Endothelial cell of umbilical vein (primary cell): ENCODE data around the gene AGBL3. TPM values are rescaled to one million over a fixed set of nuclear protein-coding genes. Genes with fewer than 3 reads are reported as not detected.

Experiments used
- BruUV-seq: library from RNA; stranded (reverse); fragments of 400-500 nt; replicated peaks from 2 replicates; lab custom pipeline; 2021; lab: Mats Ljungman, UMichigan
- CTCF ChIA-PET: fragments of 300-600, 350-600 bp; sonication (Branson Sonifier 250); formaldehyde crosslinking; loops from one replicate; lab custom pipeline; 2021; ENCODE audit warnings: antibody characterized with exemption, inconsistent platforms; lab: Charles Lee
- POLR2A ChIA-PET: fragments of 300-600, 350-600 bp; sonication (Branson Sonifier 250); formaldehyde crosslinking; loops from one replicate; lab custom pipeline; 2021; ENCODE audit warnings: antibody characterized with exemption, inconsistent platforms; lab: Charles Lee
- DNase-seq: peaks from one replicate; pipeline ENCODE4 v3.0.0-alpha.2; 2011; ENCODE audit warnings: low read depth, low spot score
- FAIRE-seq: peaks from 2 replicates; lab custom pipeline; 2011; peaks lifted over from hg19 to GRCh38; lab: Jason Lieb, UNC
- H2AFZ ChIP-seq: 2 replicates; pipeline ENCODE4 v1.6.0; 2012; ENCODE audit warnings: low read depth, low read length, control low read depth, inconsistent platforms
- H3K27ac ChIP-seq: 2 replicates; pipeline ENCODE4 v1.5.1; 2011; ENCODE audit warnings: low read depth, mild to moderate bottlenecking, control low read depth, low read length, moderate library complexity; ENCODE audit not compliant: insufficient read depth
- H3K27me3 ChIP-seq, 2 experiments: 2 replicates each; pipeline versions ENCODE4 v1.6.0 to v1.6.1; 2011; ENCODE audit warnings: low read length in 2 of 2, mixed read lengths in 1 of 2; ENCODE audit not compliant: control insufficient read depth in 2 of 2, insufficient read depth in 2 of 2
- H3K36me3 ChIP-seq, 2 experiments: 2 replicates in 1 of 2; 3 replicates in 1 of 2; pipeline ENCODE4 v1.5.1; 2011; ENCODE audit warnings: low read length in 2 of 2, mild to moderate bottlenecking in 1 of 2, moderate library complexity in 1 of 2; ENCODE audit not compliant: control insufficient read depth in 2 of 2, insufficient read depth in 2 of 2; ENCODE audit errors: extremely low read depth in 1 of 2
- H3K4me1 ChIP-seq: 3 replicates; pipeline ENCODE4 v1.5.1; 2011; ENCODE audit warnings: mild to moderate bottlenecking, low read length; ENCODE audit not compliant: control insufficient read depth, insufficient read depth; ENCODE audit errors: extremely low read depth
- H3K4me2 ChIP-seq: 2 replicates; pipeline ENCODE4 v1.6.1; 2011; ENCODE audit warnings: low read length, control low read depth, mixed read lengths; ENCODE audit not compliant: insufficient read depth
- H3K4me3 ChIP-seq, 3 experiments: fragments of 200-600 bp in 1 of 3; sonication (generic), shearing (Covaris generic) in 1 of 3; replicated peaks in 1 of 3; 2 replicates each; pipeline ENCODE4 v1.5.1; 2011 to 2016; ENCODE audit warnings: control low read depth in 3 of 3, low read length in 3 of 3, mild to moderate bottlenecking in 2 of 3, inconsistent platforms in 1 of 3, low read depth in 1 of 3, moderate library complexity in 1 of 3; ENCODE audit not compliant: insufficient read depth in 1 of 3
- H3K79me2 ChIP-seq: 2 replicates; pipeline ENCODE4 v1.6.0; 2012; ENCODE audit warnings: low read length, inconsistent platforms; ENCODE audit not compliant: control insufficient read depth, insufficient read depth
- H3K9ac ChIP-seq: replicated peaks from 2 replicates; pipeline ENCODE3; 2011; ENCODE audit warnings: low read length, control low read depth; ENCODE audit not compliant: insufficient read depth; ENCODE audit errors: extremely low read depth
- H3K9me1 ChIP-seq: replicated peaks from 3 replicates; pipeline ENCODE4 v1.6.0; 2011; ENCODE audit warnings: mild to moderate bottlenecking, low read length; ENCODE audit not compliant: control insufficient read depth, insufficient read depth; ENCODE audit errors: extremely low read depth
- H3K9me3 ChIP-seq: replicated peaks from 2 replicates; pipeline ENCODE4 v1.5.1; 2012; ENCODE audit warnings: low read length, inconsistent platforms; ENCODE audit not compliant: control insufficient read depth, insufficient read depth
- H4K20me1 ChIP-seq: replicated peaks from 2 replicates; pipeline ENCODE3; 2011; ENCODE audit warnings: mild to moderate bottlenecking, low read length; ENCODE audit not compliant: control insufficient read depth, insufficient read depth; ENCODE audit errors: extremely low read depth
- EZH2 ChIP-seq: IDR thresholded peaks from 2 replicates; pipeline ENCODE4 v1.6.1; 2012; ENCODE audit warnings: borderline replicate concordance, low read depth, mild to moderate bottlenecking, moderate library complexity, low read length, inconsistent platforms; ENCODE audit not compliant: severe bottlenecking
- JUN ChIP-seq: IDR thresholded peaks from 2 replicates; pipeline ENCODE4 v1.6.1; 2011; ENCODE audit warnings: borderline replicate concordance, low read depth; ENCODE audit not compliant: insufficient read length, insufficient read depth
- MYC ChIP-seq: IDR thresholded peaks from one replicate; pipeline ENCODE4 v1.6.1; 2011; ENCODE audit warnings: mild to moderate bottlenecking, low read depth, low read length
- POLR2A ChIP-seq: IDR thresholded peaks from 2 replicates; pipeline ENCODE4 v1.6.1; 2012; ENCODE audit warnings: low read depth, mild to moderate bottlenecking, control low read depth, low read length
- dilution Hi-C: fragments of 300-500 bp; cut with MboI; formaldehyde crosslinking; loops from one replicate; pipeline ENCODE4 v1.15.0; 2019; ENCODE audit warnings: low sequenced_read_pairs; ENCODE audit not compliant: extremely low pct_ligation_motif_present
- intact Hi-C: fragments of 100-400 bp; cut with micrococcal nuclease; formaldehyde crosslinking; loops from one replicate; pipeline ENCODE4 v1.10.0; 2022
- polyA plus RNA-seq, 4 experiments: library from polyadenylated mRNA; depleted of rRNA in 3 of 4; stranded (reverse) in 3 of 4; unstranded in 1 of 4; fragments of >200 nt; gene quantifications; 2 replicates each; pipeline versions ENCODE4 v1.2.1 to v1.2.3, GENCODE V29; 2011 to 2012; ENCODE audit warnings: missing spikeins in 1 of 4
- total RNA-seq: library from RNA; stranded (reverse); gene quantifications from 2 replicates; pipeline ENCODE4 v1.2.3, GENCODE V29; 2021
- TF ChIP-seq, protein P1 (sequence below), 2 donors: IDR thresholded peaks; 1 replicate in 1 of 2; 2 replicates in 1 of 2; pipeline ENCODE4 v1.5.1; 2011; ENCODE audit warnings: low read length in 2 of 2, mild to moderate bottlenecking in 2 of 2, moderate library complexity in 2 of 2, control low read depth in 1 of 2, inconsistent platforms in 1 of 2, low read depth in 1 of 2; ENCODE audit not compliant: insufficient read depth in 1 of 2; ENCODE audit errors: extremely low read depth in 1 of 2
- TF ChIP-seq, protein P2 (sequence below): IDR thresholded peaks from 2 replicates; pipeline ENCODE4 v1.6.1; 2011; ENCODE audit not compliant: insufficient read depth, insufficient read length

AGBL3 gene
- total and polyA plus RNA-seq, 2 donors (not counting 3 experiments of a cell fraction or from before 2014, with no cell fraction given), result 0.97 to 3.2 TPM

DNA sequence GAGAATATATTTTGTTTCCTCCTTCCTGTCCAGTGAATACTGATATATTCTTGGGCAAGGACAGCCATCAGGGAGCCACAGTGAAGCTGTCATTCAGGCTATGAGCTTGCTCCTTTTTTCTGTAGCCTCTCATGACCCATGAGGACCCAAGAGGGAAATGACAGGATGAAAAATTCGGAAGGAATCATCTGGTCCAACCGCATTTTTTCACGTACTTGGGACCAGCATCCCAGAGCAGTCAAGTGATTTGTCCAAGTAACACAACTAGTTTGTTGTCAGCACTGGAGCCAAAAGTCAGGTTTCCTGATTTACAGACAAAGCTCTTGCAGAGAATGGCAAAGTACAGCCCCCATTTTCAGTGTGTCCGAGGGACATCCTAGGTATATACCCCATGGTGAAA is 47.2 kb upstream of the AGBL3 start:
- DNase-seq, result no peak
- no peak overlapping the region for H3K4me3 ChIP-seq
- H3K27ac ChIP-seq, result no peak overlapping the region
- TF ChIP-seq, protein P1, sequence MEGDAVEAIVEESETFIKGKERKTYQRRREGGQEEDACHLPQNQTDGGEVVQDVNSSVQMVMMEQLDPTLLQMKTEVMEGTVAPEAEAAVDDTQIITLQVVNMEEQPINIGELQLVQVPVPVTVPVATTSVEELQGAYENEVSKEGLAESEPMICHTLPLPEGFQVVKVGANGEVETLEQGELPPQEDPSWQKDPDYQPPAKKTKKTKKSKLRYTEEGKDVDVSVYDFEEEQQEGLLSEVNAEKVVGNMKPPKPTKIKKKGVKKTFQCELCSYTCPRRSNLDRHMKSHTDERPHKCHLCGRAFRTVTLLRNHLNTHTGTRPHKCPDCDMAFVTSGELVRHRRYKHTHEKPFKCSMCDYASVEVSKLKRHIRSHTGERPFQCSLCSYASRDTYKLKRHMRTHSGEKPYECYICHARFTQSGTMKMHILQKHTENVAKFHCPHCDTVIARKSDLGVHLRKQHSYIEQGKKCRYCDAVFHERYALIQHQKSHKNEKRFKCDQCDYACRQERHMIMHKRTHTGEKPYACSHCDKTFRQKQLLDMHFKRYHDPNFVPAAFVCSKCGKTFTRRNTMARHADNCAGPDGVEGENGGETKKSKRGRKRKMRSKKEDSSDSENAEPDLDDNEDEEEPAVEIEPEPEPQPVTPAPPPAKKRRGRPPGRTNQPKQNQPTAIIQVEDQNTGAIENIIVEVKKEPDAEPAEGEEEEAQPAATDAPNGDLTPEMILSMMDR (IDR thresholded peaks at IDR 0.05; ENCODE audit: extremely low read depth in 1 of 2, insufficient read depth in 1 of 2, low read depth in 1 of 2, low read length in 2 of 2), result no peak
- TF ChIP-seq EZH2 (no peak), POLR2A (no peak)
- TF ChIP-seq, protein P2, sequence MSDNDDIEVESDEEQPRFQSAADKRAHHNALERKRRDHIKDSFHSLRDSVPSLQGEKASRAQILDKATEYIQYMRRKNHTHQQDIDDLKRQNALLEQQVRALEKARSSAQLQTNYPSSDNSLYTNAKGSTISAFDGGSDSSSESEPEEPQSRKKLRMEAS, result no peak
- no peaks in the 10 kb centered on the region for H3K79me2 ChIP-seq
- no peak overlapping the region for H3K4me2 ChIP-seq
- ChIA-PET POLR2A (no interaction called here), CTCF (interaction anchor here (1.4 kb wide), 1 partner anchor 32 kb away, joined by 3 read pairs; no protein-coding TSS in a partner anchor)
- dilution Hi-C loops (no loop called here), intact Hi-C loops (no loop called here)
- no peak overlapping the region for H3K9ac ChIP-seq
- no peaks in the 10 kb centered on the region for H4K20me1 ChIP-seq
- peaks cover 18 to 30% of the 10 kb centered on the region in 2 experiments for H3K36me3 ChIP-seq
- H3K9me1 ChIP-seq, result no peaks in the 10 kb centered on the region
- H3K4me1 ChIP-seq, result peaks cover 11% of the 10 kb centered on the region
- H3K9me3 ChIP-seq, result no peaks in the 10 kb centered on the region
- H2AFZ ChIP-seq, result no peak overlapping the region
- FAIRE-seq, result no peak
- no TSS peak for BruUV-seq
- H3K27me3 ChIP-seq, result no peaks in the 10 kb centered on the region

DNA sequence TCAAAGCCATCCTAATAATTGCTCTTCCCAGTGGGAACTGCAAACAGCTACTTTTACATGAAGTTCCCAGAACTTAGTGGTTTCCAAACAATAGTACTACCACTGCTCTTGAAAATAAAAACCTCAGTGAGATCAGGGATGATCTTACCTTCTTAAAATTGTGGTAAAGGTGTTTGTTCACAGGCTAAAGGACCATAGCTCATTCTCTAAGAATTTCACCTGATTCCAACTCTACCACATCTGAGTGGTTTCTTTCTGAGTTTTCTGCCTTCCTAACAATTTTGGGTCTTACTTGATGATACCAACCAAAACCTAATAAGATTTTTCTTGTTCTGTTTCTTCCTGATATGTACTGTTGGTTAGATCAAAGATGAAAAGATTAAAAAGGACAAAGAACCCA is 45.6 kb upstream of the AGBL3 start:
- peak overlapping the region; percentile 26 for H3K4me2 ChIP-seq

More for the DNA sequence above, 45.6 kb upstream of the AGBL3 start:
- BruUV-seq, result TSS peak; percentile 79
- no peak overlapping the region for H2AFZ ChIP-seq
- ChIA-PET POLR2A (no interaction called here), CTCF (interaction anchor here (1.8 kb wide), 1 partner anchor 251 kb away, joined by 5 read pairs; no protein-coding TSS in a partner anchor)
- H3K79me2 ChIP-seq, result no peaks in the 10 kb centered on the region
- peaks cover 13 to 27% of the 10 kb centered on the region in 2 experiments for H3K36me3 ChIP-seq
- intact Hi-C loops (loop anchor here (2.0 to 5.0 kb wide), 3 partner anchors 73 to 218 kb away; partner anchors contain the start of gene CALD1), dilution Hi-C loops (no loop called here)
- H3K27me3 ChIP-seq, result no peaks in the 10 kb centered on the region
- DNase-seq (no peak), FAIRE-seq (no peak)
- no peaks in the 10 kb centered on the region for H3K9me3 ChIP-seq
- H3K4me1 ChIP-seq, result peaks cover 11% of the 10 kb centered on the region
- H3K9ac ChIP-seq, result peak overlapping the region; percentile 42
- H3K4me3 ChIP-seq, result no peak overlapping the region
- no peaks in the 10 kb centered on the region for H4K20me1 ChIP-seq
- no peaks in the 10 kb centered on the region for H3K9me1 ChIP-seq
- peak overlapping the region; percentile 67 for H3K27ac ChIP-seq
- TF ChIP-seq, protein P2, result no peak
- TF ChIP-seq MYC, result no peak
- no peak for TF ChIP-seq JUN
- TF ChIP-seq EZH2, result no peak
- TF ChIP-seq, protein P1 (IDR thresholded peaks at IDR 0.05; ENCODE audit: extremely low read depth in 1 of 2, insufficient read depth in 1 of 2, low read depth in 1 of 2, low read length in 2 of 2), result no peak
- TF ChIP-seq POLR2A, result no peak
